Mononuclear cell (primary cell): ENCODE measurements around the gene KIF5C. TPM values are rescaled to one million over a fixed set of nuclear protein-coding genes. Genes with fewer than 3 reads are reported as not detected.

Experiments used
- H3K27me3 ChIP-seq: 2 replicates; pipeline ENCODE4 v1.6.0; 2011; ENCODE audit warnings: low read length, control low read depth; ENCODE audit not compliant: insufficient read depth
- H3K4me1 ChIP-seq: 2 replicates; pipeline ENCODE4 v1.5.1; 2011; ENCODE audit warnings: mild to moderate bottlenecking, low read length, control low read depth; ENCODE audit not compliant: insufficient read depth
- H3K4me3 ChIP-seq: 2 replicates; pipeline ENCODE4 v1.5.1; 2011; ENCODE audit warnings: mild to moderate bottlenecking, low read length, moderate library complexity
- H3K9me3 ChIP-seq: 2 replicates; pipeline ENCODE4 v1.5.1; 2011; ENCODE audit warnings: low read depth, mild to moderate bottlenecking, control low read depth, low read length
- total RNA-seq: library from RNA; depleted of rRNA; stranded (reverse); fragments of >200 nt; gene quantifications from one replicate; pipeline ENCODE4 v1.2.3, GENCODE V29; 2012

Gene KIF5C
- total RNA-seq, 1 donor: 4.4 TPM

- Histone ChIP-seq H3K27me3 (no peaks in the 10 kb centered on the region), H3K4me3 (no peak overlapping the region), H3K4me1 (peaks cover 10% of the 10 kb centered on the region), H3K9me3 (no peaks in the 10 kb centered on the region)
Observed at GRCh38 chr2:148953426-148953825, 78.4 kb downstream of the KIF5C start.

GRCh38 chr2:148954536-148954935, 79.5 kb downstream of the KIF5C start:
- H3K9me3 ChIP-seq: no peaks in the 10 kb centered on the region
- H3K4me3 ChIP-seq: no peak overlapping the region
- no peaks in the 10 kb centered on the region for H3K4me1 ChIP-seq
- H3K27me3 ChIP-seq: no peaks in the 10 kb centered on the region

DNA sequence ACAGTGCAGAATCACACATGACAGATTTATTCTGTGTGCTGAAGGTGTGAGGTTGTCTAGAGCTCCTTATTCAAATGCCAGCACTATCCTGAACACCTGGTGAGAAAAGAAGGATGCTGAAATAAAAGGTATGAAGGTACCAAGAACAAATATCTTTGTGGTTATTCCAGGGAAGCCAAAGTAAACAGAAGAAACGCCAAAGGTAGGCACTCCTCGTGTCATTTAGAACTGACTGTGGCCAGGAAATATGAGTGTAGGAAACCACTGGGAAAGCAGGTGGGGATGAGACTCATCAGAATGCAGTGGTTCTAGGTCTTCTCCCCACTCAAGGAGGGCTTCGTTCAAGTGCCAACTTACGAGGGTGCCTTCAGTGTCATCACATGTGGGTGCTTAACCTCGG, 80.8 kb downstream of the KIF5C start:
- no peaks in the 10 kb centered on the region for H3K4me1 ChIP-seq
- H3K9me3 ChIP-seq: no peaks in the 10 kb centered on the region
- no peak overlapping the region for H3K4me3 ChIP-seq
- H3K27me3 ChIP-seq: no peaks in the 10 kb centered on the region

DNA sequence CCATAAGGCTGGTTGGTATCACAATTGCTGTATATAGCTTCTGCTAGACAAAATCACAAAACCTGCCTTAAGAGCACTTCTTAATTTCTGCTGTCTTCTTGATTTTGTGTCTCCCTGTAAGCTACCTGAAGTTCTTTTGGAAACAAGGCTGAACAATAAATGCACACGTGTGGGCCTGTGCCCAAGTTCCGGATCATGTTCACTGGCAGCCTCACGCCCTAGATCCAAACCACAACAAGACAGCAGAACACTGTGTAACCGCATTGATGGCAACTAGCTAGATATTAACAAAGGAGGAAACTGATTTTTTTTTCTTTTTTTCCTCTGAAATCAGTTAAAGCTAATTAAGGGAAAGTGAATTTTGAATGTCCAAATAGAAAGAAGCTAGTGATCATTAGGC, 82.0 kb downstream of the KIF5C start:
- Histone ChIP-seq H3K9me3 (no peaks in the 10 kb centered on the region), H3K4me3 (no peak overlapping the region), H3K4me1 (no peaks in the 10 kb centered on the region), H3K27me3 (no peaks in the 10 kb centered on the region)

DNA sequence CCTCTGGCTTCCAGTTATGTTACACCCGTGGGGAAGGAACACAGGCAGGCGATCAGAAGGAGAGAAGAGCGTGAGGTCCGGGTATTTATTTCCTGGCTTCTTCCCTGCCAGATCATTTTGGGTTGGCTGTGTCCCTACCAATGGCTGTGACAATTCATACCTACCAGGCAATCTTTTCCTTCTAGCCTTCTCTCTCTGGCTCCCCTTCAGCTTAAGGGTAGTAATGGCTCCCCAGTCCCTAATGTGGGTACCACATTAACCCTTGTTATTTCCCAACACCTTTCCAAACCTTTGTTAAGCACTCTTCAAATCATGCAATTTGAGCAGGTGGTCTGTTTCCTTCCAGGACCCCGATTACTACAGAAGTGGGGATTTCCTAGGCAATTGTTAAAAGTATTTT, 84.7 kb downstream of the KIF5C start:
- H3K4me3 ChIP-seq: no peak overlapping the region
- H3K4me1 ChIP-seq: no peaks in the 10 kb centered on the region
- no peaks in the 10 kb centered on the region for H3K27me3 ChIP-seq
- H3K9me3 ChIP-seq: no peaks in the 10 kb centered on the region

GRCh38 chr2:148960483-148960882, 85.5 kb downstream of the KIF5C start:
- H3K27me3 ChIP-seq: no peaks in the 10 kb centered on the region
- no peaks in the 10 kb centered on the region for H3K9me3 ChIP-seq
- H3K4me1 ChIP-seq: peaks cover 3% of the 10 kb centered on the region
- H3K4me3 ChIP-seq: no peak overlapping the region

DNA sequence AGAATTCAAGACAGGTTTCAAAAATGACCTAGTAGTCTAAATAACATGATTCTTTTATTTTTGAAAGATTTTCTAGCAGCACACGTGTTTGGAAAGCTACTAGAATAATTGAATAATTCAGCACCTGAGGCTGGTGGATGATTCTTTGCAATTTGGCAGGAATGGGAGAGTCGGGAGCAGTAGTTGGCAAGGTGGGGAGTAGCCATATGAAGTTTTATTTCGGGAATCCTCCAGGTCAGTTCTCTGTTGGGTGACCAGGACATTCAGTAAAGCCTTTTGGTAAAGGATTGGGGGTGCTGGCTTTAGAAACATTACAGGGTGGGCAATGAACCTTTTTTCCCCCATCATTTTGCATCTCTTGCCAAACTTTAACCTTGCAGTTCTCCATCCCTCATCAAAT, 88.4 kb downstream of the KIF5C start:
- H3K4me1 ChIP-seq: peaks cover 26% of the 10 kb centered on the region
- no peaks in the 10 kb centered on the region for H3K9me3 ChIP-seq
- H3K4me3 ChIP-seq: no peak overlapping the region
- H3K27me3 ChIP-seq: no peaks in the 10 kb centered on the region

- H3K4me1 ChIP-seq: peaks cover 26% of the 10 kb centered on the region
- H3K4me3 ChIP-seq: no peak overlapping the region
- H3K9me3 ChIP-seq: no peaks in the 10 kb centered on the region
- H3K27me3 ChIP-seq: no peaks in the 10 kb centered on the region
Observed at GRCh38 chr2:148965623-148966437, 90.8 kb downstream of the KIF5C start.

DNA sequence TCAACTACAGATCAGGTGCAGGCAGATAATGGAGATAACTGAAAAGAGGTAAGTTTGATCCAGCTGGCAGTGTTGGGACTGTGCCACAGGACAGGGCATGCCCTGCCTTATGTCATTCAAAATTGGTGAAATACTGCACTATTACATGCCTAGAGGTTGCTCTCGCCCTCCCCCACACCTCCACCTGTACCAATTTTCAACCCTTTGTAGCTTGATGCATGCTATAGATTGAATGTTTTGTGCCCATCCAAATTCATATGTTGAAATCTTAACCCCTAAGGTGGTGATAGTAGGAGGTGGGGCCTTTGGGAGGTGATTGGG, 91.4 kb downstream of the KIF5C start:
- Histone ChIP-seq H3K27me3 (no peaks in the 10 kb centered on the region), H3K4me1 (peaks cover 26% of the 10 kb centered on the region), H3K4me3 (no peak overlapping the region), H3K9me3 (no peaks in the 10 kb centered on the region)

DNA sequence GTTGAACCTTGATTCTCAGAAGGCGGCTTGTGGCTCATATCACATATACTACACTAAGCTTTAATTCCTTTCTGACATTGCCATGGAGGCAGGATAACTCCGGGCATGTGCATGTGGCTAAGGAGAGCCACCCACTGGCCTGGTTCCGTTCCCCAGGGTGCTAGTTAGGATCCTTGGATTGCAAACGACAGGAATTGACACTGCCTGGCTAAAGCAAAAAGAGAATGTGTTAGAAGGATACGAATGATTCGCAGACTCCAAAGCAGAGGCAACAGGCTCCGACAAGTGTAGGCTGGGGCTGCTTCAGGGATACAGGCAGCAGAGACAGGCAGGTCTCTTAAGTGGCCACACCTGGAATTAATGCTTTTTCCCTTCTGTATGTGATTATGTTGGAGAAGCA, 92.0 kb downstream of the KIF5C start:
- Histone ChIP-seq H3K27me3 (no peaks in the 10 kb centered on the region), H3K4me1 (peaks cover 29% of the 10 kb centered on the region), H3K4me3 (no peak overlapping the region), H3K9me3 (no peaks in the 10 kb centered on the region)

DNA sequence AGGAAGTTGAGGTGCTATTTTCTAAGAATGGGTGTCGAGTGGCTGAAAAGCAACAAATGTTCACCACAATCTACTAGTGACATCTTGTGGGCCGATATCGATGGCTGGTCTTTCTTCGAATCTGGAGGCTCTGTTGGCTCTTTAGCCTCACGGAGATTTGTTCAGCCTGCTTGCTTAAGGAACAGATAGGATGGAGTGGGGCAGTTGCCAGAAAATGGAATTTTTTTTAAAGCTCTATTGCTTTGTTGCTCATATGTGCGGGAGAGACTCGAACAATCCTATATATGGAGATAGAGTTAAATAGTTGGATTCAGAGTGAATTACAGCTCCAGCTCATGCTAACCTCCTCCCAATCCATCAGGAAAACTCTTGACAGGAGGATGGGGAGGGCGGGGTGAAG, 92.6 kb downstream of the KIF5C start:
- no peaks in the 10 kb centered on the region for H3K9me3 ChIP-seq
- H3K4me3 ChIP-seq: no peak overlapping the region
- H3K27me3 ChIP-seq: no peaks in the 10 kb centered on the region
- peaks cover 31% of the 10 kb centered on the region for H3K4me1 ChIP-seq

DNA sequence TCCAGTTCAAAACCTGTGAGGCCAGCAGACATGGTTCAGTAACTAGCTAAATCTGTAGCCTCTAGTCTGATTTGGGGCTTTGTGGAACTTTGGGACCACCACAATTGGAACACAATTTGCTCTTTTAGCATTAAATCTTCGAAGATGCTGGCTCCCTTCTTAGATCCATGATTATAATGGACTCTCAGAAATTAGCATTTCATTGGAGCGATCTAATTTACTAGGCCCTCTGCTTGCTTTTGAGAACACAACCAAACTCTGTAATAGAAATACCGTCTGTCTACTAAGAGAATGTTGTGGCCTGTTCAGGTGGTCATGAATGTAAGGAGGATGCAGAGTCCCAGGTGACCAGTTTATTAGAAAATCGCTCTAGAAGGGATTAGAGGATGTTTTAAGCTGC, 93.3 kb downstream of the KIF5C start:
- Histone ChIP-seq H3K4me3 (no peak overlapping the region), H3K27me3 (no peaks in the 10 kb centered on the region), H3K4me1 (peaks cover 31% of the 10 kb centered on the region)

GRCh38 chr2:148968776-148969319, 93.8 kb downstream of the KIF5C start:
- Histone ChIP-seq H3K4me3 (no peak overlapping the region), H3K27me3 (no peaks in the 10 kb centered on the region), H3K4me1 (peaks cover 31% of the 10 kb centered on the region), H3K9me3 (no peaks in the 10 kb centered on the region)

More for the DNA sequence above, 93.3 kb downstream of the KIF5C start:
- H3K9me3 ChIP-seq: no peaks in the 10 kb centered on the region

- Histone ChIP-seq H3K9me3 (no peaks in the 10 kb centered on the region), H3K27me3 (no peaks in the 10 kb centered on the region), H3K4me3 (no peak overlapping the region), H3K4me1 (peaks cover 31% of the 10 kb centered on the region)
Observed at GRCh38 chr2:148969659-148970061, 94.6 kb downstream of the KIF5C start.

DNA sequence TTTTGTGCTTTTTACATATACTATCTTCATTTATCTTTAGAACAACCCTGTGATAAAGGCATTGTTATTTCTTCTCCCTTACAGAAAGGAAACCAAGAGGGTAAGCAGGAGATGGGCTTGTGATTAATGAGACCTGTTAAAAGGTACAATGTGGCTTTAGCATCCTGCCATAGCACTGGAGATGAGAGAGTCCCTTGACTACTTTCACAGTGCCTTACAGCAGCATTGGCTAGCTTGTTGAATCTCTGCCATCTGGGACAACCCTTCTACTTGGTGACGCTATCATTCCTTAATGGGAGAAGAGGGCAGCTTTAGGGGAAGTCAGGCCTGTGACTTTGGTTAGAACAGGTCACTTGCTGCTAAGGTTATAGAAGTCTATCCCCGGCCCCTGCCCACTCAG, 95.4 kb downstream of the KIF5C start:
- Histone ChIP-seq H3K4me1 (peaks cover 31% of the 10 kb centered on the region), H3K4me3 (no peak overlapping the region), H3K27me3 (no peaks in the 10 kb centered on the region), H3K9me3 (no peaks in the 10 kb centered on the region)

DNA sequence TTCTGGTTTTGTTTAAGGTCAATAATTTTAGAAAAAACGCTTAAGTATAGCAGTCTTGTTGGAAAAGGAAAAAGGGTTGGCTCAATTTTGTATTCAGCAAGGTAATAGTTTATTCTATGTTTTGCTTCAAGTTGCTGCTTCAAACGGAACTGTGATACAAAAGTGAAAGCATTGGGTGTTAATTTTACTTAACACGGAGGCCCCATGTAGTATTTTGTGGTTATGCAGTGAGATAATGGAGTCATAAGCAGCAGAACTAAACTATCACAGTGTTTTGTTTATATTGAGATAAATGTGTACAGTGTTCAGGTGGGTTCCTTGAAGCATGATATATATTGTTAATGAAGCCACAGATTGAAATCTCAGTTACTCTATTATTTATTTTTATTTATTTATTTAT, 96.5 kb downstream of the KIF5C start:
- no peaks in the 10 kb centered on the region for H3K27me3 ChIP-seq
- peaks cover 25% of the 10 kb centered on the region for H3K4me1 ChIP-seq
- H3K9me3 ChIP-seq: no peaks in the 10 kb centered on the region
- no peak overlapping the region for H3K4me3 ChIP-seq
